Osteocyte (in vitro differentiated cells): ENCODE measurements around the gene COLEC12. TPM values are rescaled to one million over a fixed set of nuclear protein-coding genes. Genes with fewer than 3 reads are reported as not detected.

Experiments
- DNase-seq: peaks from one replicate; pipeline ENCODE4 v3.0.0; 2021; ENCODE audit warnings: mixed read lengths; ENCODE audit not compliant: unreplicated experiment; ENCODE audit errors: extremely low spot score
- H3K27ac Mint-ChIP-seq: one replicate; pipeline ENCODE4 v1.8.0; 2021; ENCODE audit warnings: mild to moderate bottlenecking, mixed read lengths; ENCODE audit not compliant: unreplicated experiment
- H3K27me3 Mint-ChIP-seq: one replicate; pipeline ENCODE4 v1.8.0; 2021; ENCODE audit warnings: mixed read lengths; ENCODE audit not compliant: unreplicated experiment
- H3K36me3 Mint-ChIP-seq: one replicate; pipeline ENCODE4 v1.8.0; 2021; ENCODE audit warnings: mixed read lengths; ENCODE audit not compliant: unreplicated experiment
- H3K4me1 Mint-ChIP-seq: one replicate; pipeline ENCODE4 v1.8.0; 2021; ENCODE audit warnings: mixed read lengths; ENCODE audit not compliant: unreplicated experiment
- H3K4me3 Mint-ChIP-seq: one replicate; pipeline ENCODE4 v1.8.0; 2021; ENCODE audit warnings: mild to moderate bottlenecking, moderate library complexity, mixed read lengths; ENCODE audit not compliant: unreplicated experiment
- H3K9me3 Mint-ChIP-seq: one replicate; pipeline ENCODE4 v1.8.0; 2021; ENCODE audit warnings: mixed read lengths; ENCODE audit not compliant: unreplicated experiment
- CTCF ChIP-seq: fragments of 200-600 bp; sonication (generic); IDR thresholded peaks from 2 replicates; pipeline ENCODE4 v1.5.0; 2021; ENCODE audit warnings: antibody characterized with exemption, mild to moderate bottlenecking, moderate library complexity
- total RNA-seq: library from RNA; stranded (reverse); gene quantifications from 2 replicates; pipeline ENCODE4 v1.2.1, GENCODE V29; 2021

The COLEC12 gene
- total RNA-seq, 1 donor from 2014 or later, result 113 TPM

GRCh38 chr18:386994-387393, 113.5 kb downstream of the COLEC12 start:
- Mint-ChIP-seq H3K4me1 (peaks cover 20% of the 10 kb centered on the region), H3K27ac (no peak overlapping the region), H3K36me3 (no peaks in the 10 kb centered on the region), H3K4me3 (no peak overlapping the region), H3K9me3 (no peaks in the 10 kb centered on the region), H3K27me3 (no peaks in the 10 kb centered on the region)
- TF ChIP-seq CTCF, result no peak
- no peak for DNase-seq

- Mint-ChIP-seq H3K4me3 (no peak overlapping the region), H3K27ac (no peak overlapping the region), H3K9me3 (no peaks in the 10 kb centered on the region), H3K4me1 (peaks cover 20% of the 10 kb centered on the region), H3K27me3 (no peaks in the 10 kb centered on the region), H3K36me3 (no peaks in the 10 kb centered on the region)
- no peak for DNase-seq
- TF ChIP-seq CTCF, result no peak
Observed at GRCh38 chr18:384897-385296, 115.6 kb downstream of the COLEC12 start.

- no peak for DNase-seq
- Mint-ChIP-seq H3K4me3 (no peak overlapping the region), H3K27ac (no peak overlapping the region), H3K9me3 (no peaks in the 10 kb centered on the region), H3K36me3 (peaks cover under 1% of the 10 kb centered on the region), H3K27me3 (no peaks in the 10 kb centered on the region), H3K4me1 (peaks cover 21% of the 10 kb centered on the region)
- TF ChIP-seq CTCF, result no peak
Observed at GRCh38 chr18:383135-383534, 117.4 kb downstream of the COLEC12 start.

- peaks cover 3% of the 10 kb centered on the region for H3K36me3 Mint-ChIP-seq
- no peaks in the 10 kb centered on the region for H3K9me3 Mint-ChIP-seq
- H3K27ac Mint-ChIP-seq, result no peak overlapping the region
- H3K4me3 Mint-ChIP-seq, result no peak overlapping the region
- no peaks in the 10 kb centered on the region for H3K27me3 Mint-ChIP-seq
- no peak for TF ChIP-seq CTCF
- DNase-seq, result no peak
- H3K4me1 Mint-ChIP-seq, result peaks cover 26% of the 10 kb centered on the region
Observed at GRCh38 chr18:382423-382984, 118.0 kb downstream of the COLEC12 start.

GRCh38 chr18:379681-380330, 120.7 kb downstream of the COLEC12 start:
- Mint-ChIP-seq H3K4me1 (peaks cover 45% of the 10 kb centered on the region), H3K27me3 (no peaks in the 10 kb centered on the region), H3K27ac (no peak overlapping the region), H3K4me3 (no peak overlapping the region), H3K9me3 (no peaks in the 10 kb centered on the region), H3K36me3 (peaks cover 5% of the 10 kb centered on the region)
- no peak for TF ChIP-seq CTCF
- DNase-seq, result no peak
